Vagina (tissue), 2 donors: ENCODE data around the gene APP.

Source experiments
- POLR2A ChIP-seq, 2 donors: fragments of 450-650 bp; IDR thresholded peaks; one replicate each; pipeline ENCODE4 v1.6.1; 2017; ENCODE audit warnings: antibody characterized with exemption in 2 of 2, mild to moderate bottlenecking in 2 of 2, moderate library complexity in 2 of 2
- TF ChIP-seq, protein P1 (sequence below), 3 experiments: fragments of 450-650 bp in 2 of 3; fragments of 200-600 bp in 1 of 3; sonication (generic) in 1 of 3; IDR thresholded peaks; one replicate each; pipeline ENCODE4 v1.5.1; 2017 to 2019; ENCODE audit warnings: antibody characterized with exemption in 3 of 3, mild to moderate bottlenecking in 2 of 3, moderate library complexity in 2 of 3

DNA sequence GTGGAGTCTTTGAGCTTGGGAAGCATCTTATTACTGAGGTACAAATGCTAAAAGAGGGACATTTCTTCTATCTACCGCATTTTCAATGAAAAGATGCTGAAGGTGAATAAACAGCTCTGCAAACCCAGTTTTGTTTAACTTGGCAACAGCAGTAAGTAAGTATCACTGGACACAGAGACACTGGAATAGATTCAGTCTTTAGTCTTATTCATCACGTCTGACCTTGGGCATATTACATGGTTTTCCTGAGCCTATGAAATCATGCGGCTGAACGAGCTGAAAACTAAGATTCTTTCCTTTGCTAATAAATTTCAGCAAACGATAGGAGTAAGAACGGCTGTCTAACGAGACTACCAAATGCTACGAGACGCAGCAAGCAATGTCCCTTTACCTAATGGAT is 228.4 kb downstream of the APP start:
- TF ChIP-seq, protein P1, sequence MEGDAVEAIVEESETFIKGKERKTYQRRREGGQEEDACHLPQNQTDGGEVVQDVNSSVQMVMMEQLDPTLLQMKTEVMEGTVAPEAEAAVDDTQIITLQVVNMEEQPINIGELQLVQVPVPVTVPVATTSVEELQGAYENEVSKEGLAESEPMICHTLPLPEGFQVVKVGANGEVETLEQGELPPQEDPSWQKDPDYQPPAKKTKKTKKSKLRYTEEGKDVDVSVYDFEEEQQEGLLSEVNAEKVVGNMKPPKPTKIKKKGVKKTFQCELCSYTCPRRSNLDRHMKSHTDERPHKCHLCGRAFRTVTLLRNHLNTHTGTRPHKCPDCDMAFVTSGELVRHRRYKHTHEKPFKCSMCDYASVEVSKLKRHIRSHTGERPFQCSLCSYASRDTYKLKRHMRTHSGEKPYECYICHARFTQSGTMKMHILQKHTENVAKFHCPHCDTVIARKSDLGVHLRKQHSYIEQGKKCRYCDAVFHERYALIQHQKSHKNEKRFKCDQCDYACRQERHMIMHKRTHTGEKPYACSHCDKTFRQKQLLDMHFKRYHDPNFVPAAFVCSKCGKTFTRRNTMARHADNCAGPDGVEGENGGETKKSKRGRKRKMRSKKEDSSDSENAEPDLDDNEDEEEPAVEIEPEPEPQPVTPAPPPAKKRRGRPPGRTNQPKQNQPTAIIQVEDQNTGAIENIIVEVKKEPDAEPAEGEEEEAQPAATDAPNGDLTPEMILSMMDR (IDR thresholded peaks at IDR 0.05) = no peak
- TF ChIP-seq POLR2A (IDR thresholded peaks at IDR 0.05) = no peak
